GM21619 (cell line): ENCODE measurements around the gene C14orf119.

Experiments
- ATAC-seq: cut with Tn5 transposase; IDR thresholded peaks from one replicate; pipeline ENCODE4 v1.9.1; 2021; ENCODE audit not compliant: unreplicated experiment

C14orf119 gene

GRCh38 chr14:23095196-23096108, at the start of gene C14orf119:
Gene C14orf119 (plus strand): TSS chr14:23095505. CDS start chr14:23097659, 2,154 bp downstream.
- ATAC-seq, result peak; percentile 90

- no peak for ATAC-seq
Observed at GRCh38 chr14:23047034-23047634, 48.2 kb upstream of the C14orf119 start.

DNA sequence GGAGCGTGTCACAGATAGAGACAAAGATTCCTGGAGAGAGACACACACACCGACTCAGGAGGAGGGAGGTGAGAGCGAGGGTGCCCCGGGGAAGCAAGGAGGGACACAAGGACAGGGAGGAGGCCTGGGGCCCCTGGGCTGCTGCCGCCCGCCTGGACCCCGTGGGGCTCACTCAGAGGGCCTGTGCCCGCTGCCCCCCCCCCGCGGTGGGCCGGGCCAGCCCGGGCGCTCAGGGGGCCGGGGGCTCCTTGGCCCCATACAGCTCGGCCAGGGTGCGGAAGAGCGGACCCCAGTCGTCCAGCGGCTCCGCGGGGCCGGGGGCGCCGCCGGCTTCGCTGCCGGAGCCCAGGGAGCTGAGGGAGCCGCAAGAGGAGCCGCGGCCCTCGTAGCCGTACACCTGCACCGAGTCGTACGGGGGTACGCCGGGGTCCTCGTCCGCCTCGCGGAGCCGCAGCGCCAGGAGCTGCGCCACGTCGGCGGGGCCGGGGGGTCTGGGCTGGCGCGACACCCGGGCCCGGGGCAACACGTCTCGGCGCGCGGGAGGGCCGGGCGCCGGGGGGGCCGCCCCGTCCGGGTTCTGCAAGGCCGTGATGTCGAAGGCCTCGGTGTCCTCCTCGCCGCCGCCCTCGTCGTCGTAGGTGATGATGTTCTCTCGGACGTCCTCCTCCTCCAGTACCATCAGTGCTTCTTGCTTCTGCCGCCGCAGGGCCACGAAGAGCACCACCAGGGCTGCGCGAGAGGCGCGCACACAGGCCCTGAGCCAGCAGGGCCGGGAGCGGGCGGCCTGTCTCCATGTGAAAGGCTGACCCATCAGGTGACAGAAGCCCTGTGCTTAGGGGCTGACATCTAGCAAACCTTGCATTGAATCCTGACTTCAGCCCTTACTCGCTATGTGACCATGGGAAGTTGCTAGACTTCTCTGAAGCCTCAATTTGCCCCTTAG, 47.3 kb upstream of the C14orf119 start:
- ATAC-seq, result no peak

DNA sequence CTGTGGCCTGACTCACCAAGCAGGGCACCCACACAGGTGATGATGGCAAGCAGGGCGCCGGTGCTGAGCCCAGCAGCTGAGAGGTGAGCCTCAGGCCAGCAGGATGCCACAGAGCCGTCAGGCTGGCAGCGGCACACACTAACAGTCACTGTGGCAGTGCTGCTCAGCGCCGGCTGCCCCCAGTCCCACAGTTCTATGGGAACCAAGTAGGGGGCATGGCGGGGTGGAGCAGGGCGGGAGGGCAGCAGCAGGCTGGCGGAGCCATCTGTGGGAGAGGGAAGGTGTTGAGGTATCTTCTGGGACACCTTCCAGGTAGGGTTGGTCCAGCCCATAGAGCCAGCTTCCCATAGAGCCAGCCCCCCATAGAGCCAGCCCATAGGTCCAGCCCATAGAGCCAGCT, 46.3 kb upstream of the C14orf119 start:
- no peak for ATAC-seq

GRCh38 chr14:23051141-23052057, 43.9 kb upstream of the C14orf119 start:
- no peak for ATAC-seq

DNA sequence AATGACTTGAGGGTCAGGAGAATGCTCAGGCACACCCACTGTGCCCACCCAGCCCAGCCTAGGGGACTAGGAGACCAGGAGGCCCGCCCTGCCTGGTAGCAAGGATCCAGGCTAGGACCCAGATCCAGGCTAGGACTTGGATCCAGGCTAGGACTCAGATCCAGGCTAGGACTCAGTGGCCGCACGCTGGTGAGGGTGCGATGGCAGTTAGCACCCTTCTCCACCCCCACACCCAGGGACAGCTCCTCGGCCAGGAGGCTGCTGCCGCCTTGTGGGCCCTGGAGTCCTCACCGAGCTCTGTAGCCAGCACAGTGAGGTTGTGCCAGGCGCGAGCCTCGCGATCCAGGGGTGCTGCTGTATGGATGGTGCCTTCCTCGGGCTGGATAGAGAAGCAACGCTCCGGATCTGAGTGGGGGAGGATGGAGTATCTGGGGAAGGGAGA, 43.1 kb upstream of the C14orf119 start:
- no peak for ATAC-seq

DNA sequence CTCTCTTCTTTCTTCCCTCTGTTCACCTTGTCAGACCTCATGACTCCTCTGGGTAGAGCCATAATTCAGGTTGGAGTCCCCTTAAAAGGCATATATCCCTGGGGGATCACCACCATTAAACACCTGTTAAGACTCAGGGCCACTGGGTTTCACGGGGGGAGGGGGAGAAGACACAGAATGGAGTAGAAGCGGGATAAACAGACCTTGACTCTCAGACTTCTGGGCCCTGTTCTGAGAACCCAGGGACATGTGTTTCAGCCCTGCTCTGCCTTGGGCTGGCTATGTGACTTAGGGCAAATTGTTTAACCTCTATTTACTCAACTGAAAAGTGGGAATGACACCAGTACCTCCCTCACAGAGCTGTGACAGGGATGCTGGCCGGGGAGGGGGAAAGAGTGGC, 42.6 kb upstream of the C14orf119 start:
- ATAC-seq, result no peak

DNA sequence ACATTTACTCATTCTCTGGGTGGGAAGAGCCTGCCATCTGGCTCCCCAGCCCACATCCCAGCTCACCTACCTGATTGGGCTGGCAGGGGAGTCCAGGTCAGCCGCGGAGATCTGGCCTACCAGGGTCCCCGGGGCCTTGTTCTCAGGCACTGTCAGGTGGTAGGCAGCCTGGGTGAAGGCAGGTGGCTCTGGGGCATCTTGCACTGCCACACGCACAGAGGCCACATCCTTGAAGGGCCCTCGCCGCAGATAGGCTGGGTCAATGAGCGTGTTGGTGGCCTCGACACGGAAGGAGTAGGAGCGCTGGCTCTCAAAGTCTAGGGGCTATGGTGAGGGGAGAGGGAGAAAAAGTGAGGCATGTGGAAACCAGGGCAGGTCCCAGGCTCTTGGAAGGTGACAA, 41.9 kb upstream of the C14orf119 start:
- ATAC-seq, result no peak

DNA sequence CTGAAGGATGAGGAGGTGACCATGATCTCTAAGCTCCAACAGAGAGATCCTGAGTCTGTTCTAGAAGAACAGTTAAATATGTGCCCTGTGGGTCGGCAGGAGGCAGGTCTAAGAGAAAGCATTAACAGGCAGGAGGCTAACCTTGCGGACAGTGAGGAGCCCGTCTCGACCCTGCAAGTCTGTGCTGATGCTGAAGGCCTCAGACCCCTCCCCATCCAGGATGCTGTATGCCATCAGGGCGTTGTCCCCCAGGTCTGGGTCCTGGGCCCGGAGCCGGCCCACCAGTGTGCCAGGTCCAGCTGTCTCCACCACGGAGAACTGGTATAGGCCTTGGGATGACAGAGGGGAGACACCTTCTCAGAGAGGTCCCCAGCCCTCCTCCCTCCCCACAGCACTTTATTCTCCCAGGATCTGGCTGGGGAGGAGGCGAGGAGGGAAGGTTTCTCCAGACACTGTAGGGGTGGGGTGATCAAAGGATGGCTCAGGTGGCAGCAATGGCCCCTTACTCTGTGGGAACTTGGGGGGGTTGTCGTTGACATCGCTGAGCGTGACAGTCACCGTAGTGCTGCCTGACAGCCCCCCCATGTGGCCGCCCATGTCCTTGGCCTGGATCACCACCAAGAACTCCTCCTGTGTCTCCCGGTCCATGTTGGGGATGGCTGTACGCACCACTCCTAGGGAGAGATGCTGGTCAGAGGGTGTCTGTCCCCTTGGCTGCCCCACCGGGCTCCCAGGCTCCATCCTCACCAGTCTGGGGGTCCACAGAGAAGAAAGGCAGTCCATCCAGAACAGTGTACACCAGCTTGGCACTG, 41.1 kb upstream of the C14orf119 start:
- no peak for ATAC-seq

DNA sequence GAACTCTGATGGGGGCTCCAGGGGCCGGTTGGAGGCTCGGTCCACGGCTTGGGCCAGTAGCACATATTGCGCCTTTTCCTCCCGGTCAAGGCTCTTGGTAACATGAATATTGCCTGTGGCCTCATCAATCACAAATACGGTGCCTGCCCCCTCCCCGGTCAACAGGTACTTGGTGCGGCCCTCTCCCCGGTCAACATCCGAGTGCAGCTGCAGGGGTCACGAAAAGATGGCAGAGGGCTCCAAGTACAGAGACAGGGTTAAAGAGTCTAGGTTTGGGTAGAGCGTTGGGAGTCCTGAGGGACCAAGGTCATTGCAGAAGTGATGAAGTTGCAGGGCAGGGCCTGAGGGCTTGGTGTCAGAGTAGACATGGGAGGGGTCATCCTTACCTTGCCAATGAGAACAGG, 40.2 kb upstream of the C14orf119 start:
- no peak for ATAC-seq

GRCh38 chr14:23055621-23056144, 39.6 kb upstream of the C14orf119 start:
- no peak for ATAC-seq

DNA sequence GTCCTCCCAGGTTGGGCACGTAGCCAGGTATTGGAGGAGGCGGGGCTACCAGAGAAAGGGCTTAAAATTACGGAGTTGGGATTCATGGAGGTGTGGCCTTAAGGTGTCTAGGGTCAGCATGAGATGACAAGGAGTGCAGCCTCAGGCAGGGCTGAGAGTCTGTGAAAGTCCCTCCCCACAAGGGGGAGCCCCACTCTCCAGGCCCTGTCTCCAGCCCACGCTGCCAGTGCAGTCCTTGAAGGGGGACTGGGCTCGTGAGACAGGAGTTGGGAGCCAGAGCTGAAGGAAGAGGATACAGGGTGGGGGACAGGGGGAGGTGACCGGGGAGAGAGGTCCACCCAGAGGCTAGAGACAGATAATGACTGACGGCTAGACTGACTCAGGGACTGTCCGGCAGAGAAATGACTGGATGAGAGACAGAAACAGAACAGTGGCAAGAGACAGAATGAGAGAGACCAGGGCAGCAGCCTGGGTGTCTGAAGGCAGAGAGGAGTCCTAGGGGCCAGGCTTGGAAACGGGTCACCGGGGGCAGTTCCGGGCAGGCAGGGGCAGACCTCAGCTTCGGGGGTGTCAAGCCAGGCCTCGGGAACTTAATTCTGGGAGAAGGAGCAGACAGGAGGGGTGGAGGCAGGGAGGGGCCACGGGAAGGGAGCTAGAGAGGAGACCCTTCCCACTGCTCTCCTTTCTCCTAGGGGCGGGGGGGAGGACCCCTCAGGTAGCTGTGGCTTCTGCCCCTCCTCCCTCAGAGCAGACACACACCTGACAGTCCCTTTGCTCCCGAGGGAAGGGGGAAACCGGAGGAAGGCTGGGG, 39.0 kb upstream of the C14orf119 start:
- peak; percentile 54 for ATAC-seq

GRCh38 chr14:23056956-23057756, 38.1 kb upstream of the C14orf119 start, which contains the start of gene CDH24:
Gene CDH24 (minus strand): TSS chr14:23057520. CDS start chr14:23055733, 1,787 bp downstream.
- ATAC-seq, result no peak

- ATAC-seq, result peak; percentile 56
Observed at GRCh38 chr14:23057757-23058653, 37.3 kb upstream of the C14orf119 start.

GRCh38 chr14:23058654-23059504, 36.4 kb upstream of the C14orf119 start:
- no peak for ATAC-seq
